Colonic mucosa (tissue), 4 donors: ENCODE results near the gene SNX32. TPM values are rescaled to one million over a fixed set of nuclear protein-coding genes. Genes with fewer than 3 reads are reported as not detected.
A peak's percentile ranks its signal among the peaks of the same experiment; 100 is the strongest.

Source experiments
- DNase-seq: peaks from one replicate; pipeline ENCODE4 v3.0.0-alpha.2; 2020
- H3K27ac ChIP-seq: fragments of 200-600 bp; one replicate; pipeline ENCODE4 v1.8.0; 2021
- H3K27me3 ChIP-seq: fragments of 200-600 bp; one replicate; pipeline ENCODE4 v1.8.0; 2021
- H3K36me3 ChIP-seq: fragments of 200-600 bp; one replicate; pipeline ENCODE4 v1.8.0; 2021
- H3K4me1 ChIP-seq: fragments of 200-600 bp; one replicate; pipeline ENCODE4 v1.8.0; 2021; ENCODE audit warnings: mild to moderate bottlenecking
- H3K4me3 ChIP-seq: fragments of 200-600 bp; one replicate; pipeline ENCODE4 v1.8.0; 2021
- H3K9ac ChIP-seq, 2 donors: one replicate each; pipeline ENCODE4 v1.7.0; 2013; ENCODE audit warnings: control low read depth in 2 of 2, low read depth in 2 of 2, low read length in 2 of 2
- H3K9me3 ChIP-seq: fragments of 200-600 bp; one replicate; pipeline ENCODE4 v1.8.0; 2021
- intact Hi-C: fragments of 100-400 bp; cut with DNase I; formaldehyde crosslinking; loops from one replicate; pipeline ENCODE4 v1.14.1; 2022
- total RNA-seq, 2 donors: library from RNA; stranded (reverse); fragmentation: NEBNext Ultra II Directional in 1 of 2; extraction: Animal tissue kit (Norgen Biotek cat#: 25700) in 1 of 2; gene quantifications; one replicate each; pipeline ENCODE4 v1.2.1, GENCODE V29; 2021
- TF ChIP-seq, protein P1 (sequence below): fragments of 200-600 bp; IDR thresholded peaks from one replicate; pipeline ENCODE4 v1.8.0; 2022; ENCODE audit warnings: antibody characterized with exemption, mild to moderate bottlenecking
- donor health status: healthy.
- donor health status: DM: no; HTN: no; CAD: no.
- donor health status: DM: no; HTN: no; CAD: no.

Gene SNX32
- total RNA-seq, 2 donors from 2014 or later = 1.6 to 1.9 TPM

GRCh38 chr11:65787649-65788622 lies 45.8 kb upstream of the SNX32 start:
- TF ChIP-seq, protein P1, sequence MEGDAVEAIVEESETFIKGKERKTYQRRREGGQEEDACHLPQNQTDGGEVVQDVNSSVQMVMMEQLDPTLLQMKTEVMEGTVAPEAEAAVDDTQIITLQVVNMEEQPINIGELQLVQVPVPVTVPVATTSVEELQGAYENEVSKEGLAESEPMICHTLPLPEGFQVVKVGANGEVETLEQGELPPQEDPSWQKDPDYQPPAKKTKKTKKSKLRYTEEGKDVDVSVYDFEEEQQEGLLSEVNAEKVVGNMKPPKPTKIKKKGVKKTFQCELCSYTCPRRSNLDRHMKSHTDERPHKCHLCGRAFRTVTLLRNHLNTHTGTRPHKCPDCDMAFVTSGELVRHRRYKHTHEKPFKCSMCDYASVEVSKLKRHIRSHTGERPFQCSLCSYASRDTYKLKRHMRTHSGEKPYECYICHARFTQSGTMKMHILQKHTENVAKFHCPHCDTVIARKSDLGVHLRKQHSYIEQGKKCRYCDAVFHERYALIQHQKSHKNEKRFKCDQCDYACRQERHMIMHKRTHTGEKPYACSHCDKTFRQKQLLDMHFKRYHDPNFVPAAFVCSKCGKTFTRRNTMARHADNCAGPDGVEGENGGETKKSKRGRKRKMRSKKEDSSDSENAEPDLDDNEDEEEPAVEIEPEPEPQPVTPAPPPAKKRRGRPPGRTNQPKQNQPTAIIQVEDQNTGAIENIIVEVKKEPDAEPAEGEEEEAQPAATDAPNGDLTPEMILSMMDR = no peak
- peak overlapping the region; percentile 87 for H3K27ac ChIP-seq
- intact Hi-C loops = no loop called here
- no peaks in the 10 kb centered on the region for H3K36me3 ChIP-seq
- peak; percentile 97 for DNase-seq
- H3K27me3 ChIP-seq = peaks cover 15% of the 10 kb centered on the region
- peak overlapping the region; percentile 61 for H3K4me3 ChIP-seq
- H3K9me3 ChIP-seq = no peaks in the 10 kb centered on the region
- H3K4me1 ChIP-seq = peaks cover 31% of the 10 kb centered on the region
- peak overlapping the region; percentile 70 to 89 for H3K9ac ChIP-seq

DNA sequence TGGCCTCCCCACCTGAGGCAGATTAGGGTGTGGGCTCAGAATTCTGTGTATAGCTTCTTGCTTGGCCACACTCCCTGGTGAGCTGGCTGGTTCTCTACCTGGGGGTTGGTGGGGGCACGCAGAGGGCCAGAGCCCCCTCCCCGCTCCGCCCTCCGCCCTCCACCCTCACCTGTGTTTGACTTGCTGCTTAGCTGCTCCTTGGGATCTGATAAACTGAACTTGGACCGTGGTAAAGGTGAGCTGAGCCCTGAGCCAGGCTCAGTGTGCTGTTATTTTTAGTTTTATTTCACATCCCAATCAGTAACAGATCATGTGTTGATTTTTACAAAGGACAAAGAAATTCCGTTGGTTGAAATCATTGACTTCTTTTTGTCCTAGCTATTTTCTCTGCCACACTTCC lies 44.9 kb upstream of the SNX32 start:
- Histone ChIP-seq H3K9ac (peak overlapping the region; percentile 70 to 89), H3K4me3 (peak overlapping the region; percentile 61), H3K27ac (peak overlapping the region; percentile 87), H3K27me3 (peaks cover 15% of the 10 kb centered on the region), H3K9me3 (no peaks in the 10 kb centered on the region), H3K36me3 (no peaks in the 10 kb centered on the region), H3K4me1 (peaks cover 39% of the 10 kb centered on the region)
- DNase-seq = peak; percentile 30
- TF ChIP-seq, protein P1 = no peak
- intact Hi-C loops = no loop called here

- Histone ChIP-seq H3K9me3 (no peaks in the 10 kb centered on the region), H3K27me3 (peaks cover 15% of the 10 kb centered on the region), H3K27ac (peak overlapping the region; percentile 87), H3K36me3 (peaks cover under 1% of the 10 kb centered on the region), H3K9ac (peak overlapping the region in 1 of 2 donors; percentile 89), H3K4me1 (peaks cover 39% of the 10 kb centered on the region), H3K4me3 (peak overlapping the region; percentile 61)
- DNase-seq = no peak
- TF ChIP-seq, protein P1 = no peak
- intact Hi-C loops = no loop called here
These were observed 44.3 kb upstream of the SNX32 start for GRCh38 chr11:65789230-65790103.

- DNase-seq = peak; percentile 55
- Histone ChIP-seq H3K9ac (peak overlapping the region in 1 of 2 donors; percentile 86), H3K27me3 (peaks cover 15% of the 10 kb centered on the region), H3K4me1 (peaks cover 39% of the 10 kb centered on the region), H3K9me3 (no peaks in the 10 kb centered on the region), H3K4me3 (no peak overlapping the region), H3K36me3 (peaks cover 5% of the 10 kb centered on the region), H3K27ac (peak overlapping the region; percentile 87)
- intact Hi-C loops = no loop called here
- TF ChIP-seq, protein P1 = no peak
These were observed 43.5 kb upstream of the SNX32 start for GRCh38 chr11:65790104-65790901.
